ENCODE measurements around the gene ERBIN. TPM values are rescaled to one million over a fixed set of nuclear protein-coding genes. Genes with fewer than 3 reads are reported as not detected.

ERBIN gene
- total RNA-seq, 4 donors from 2014 or later, result 116 to 218 (median 152) TPM

GRCh38 chr5:65981548-65981947, 55.2 kb downstream of the ERBIN start:
- Histone ChIP-seq H3K4me1 (peaks cover 0 to 4% (median 0%) of the 10 kb centered on the region in 4 donors), H3K27ac (no peak overlapping the region), H3K4me3 (no peak overlapping the region), H3K36me3 (no peaks in the 10 kb centered on the region), H3K27me3 (no peaks in the 10 kb centered on the region), H3K9me3 (no peaks in the 10 kb centered on the region)
- TF ChIP-seq CTCF (IDR thresholded peaks at IDR 0.05), result no peak
- DNase-seq, result no peak

- Histone ChIP-seq H3K9me3 (no peaks in the 10 kb centered on the region), H3K36me3 (no peaks in the 10 kb centered on the region), H3K27ac (no peak overlapping the region), H3K4me3 (no peak overlapping the region), H3K4me1 (peaks cover 0 to 4% (median 0%) of the 10 kb centered on the region in 4 donors), H3K27me3 (no peaks in the 10 kb centered on the region)
- no peak for DNase-seq
- no peak for TF ChIP-seq CTCF (IDR thresholded peaks at IDR 0.05)
- no peak for TF ChIP-seq POLR2A (IDR thresholded peaks at IDR 0.05)
Observed at GRCh38 chr5:65981969-65982619, 55.7 kb downstream of the ERBIN start.

- Histone ChIP-seq H3K9me3 (no peaks in the 10 kb centered on the region), H3K4me1 (peaks cover 0 to 4% (median 0%) of the 10 kb centered on the region in 4 donors), H3K4me3 (no peak overlapping the region), H3K36me3 (no peaks in the 10 kb centered on the region), H3K27ac (no peak overlapping the region), H3K27me3 (no peaks in the 10 kb centered on the region)
- no peak for DNase-seq
- TF ChIP-seq POLR2A (IDR thresholded peaks at IDR 0.05), result no peak
- TF ChIP-seq CTCF (IDR thresholded peaks at IDR 0.05), result no peak
Observed at GRCh38 chr5:65982635-65983034, 56.3 kb downstream of the ERBIN start.

- no peak for DNase-seq
- H3K36me3 ChIP-seq, result no peaks in the 10 kb centered on the region
- H3K4me3 ChIP-seq, result no peak overlapping the region
- H3K27ac ChIP-seq, result no peak overlapping the region
- no peaks in the 10 kb centered on the region for H3K9me3 ChIP-seq
- no peak for TF ChIP-seq CTCF (IDR thresholded peaks at IDR 0.05)
- TF ChIP-seq POLR2A (IDR thresholded peaks at IDR 0.05), result no peak
- no peaks in the 10 kb centered on the region for H3K27me3 ChIP-seq
- H3K4me1 ChIP-seq, result peaks cover 0 to 4% (median 0%) of the 10 kb centered on the region in 4 donors
Observed at GRCh38 chr5:65984098-65984885, 57.9 kb downstream of the ERBIN start.

GRCh38 chr5:65986050-65986451, 59.7 kb downstream of the ERBIN start:
- no peaks in the 10 kb centered on the region for H3K36me3 ChIP-seq
- H3K4me3 ChIP-seq, result no peak overlapping the region
- TF ChIP-seq POLR2A (IDR thresholded peaks at IDR 0.05) (no peak), CTCF (IDR thresholded peaks at IDR 0.05) (no peak)
- H3K27me3 ChIP-seq, result no peaks in the 10 kb centered on the region
- H3K4me1 ChIP-seq, result peaks cover 0 to 4% (median 0%) of the 10 kb centered on the region in 4 donors
- no peak for DNase-seq
- H3K9me3 ChIP-seq, result no peaks in the 10 kb centered on the region
- H3K27ac ChIP-seq, result no peak overlapping the region

All from Peyer's patch (tissue), 4 donors.